Activated gamma-delta T cell (primary cell): ENCODE results near the gene TRIM47.

Experiments
- DNase-seq: peaks from one replicate; lab custom pipeline; 2025; lab: John Stamatoyannopoulos, UW
- total RNA-seq, 2 donors: gene quantifications; one replicate each; lab custom pipeline; 2026; lab: John Stamatoyannopoulos, UW

The TRIM47 gene, protein sequence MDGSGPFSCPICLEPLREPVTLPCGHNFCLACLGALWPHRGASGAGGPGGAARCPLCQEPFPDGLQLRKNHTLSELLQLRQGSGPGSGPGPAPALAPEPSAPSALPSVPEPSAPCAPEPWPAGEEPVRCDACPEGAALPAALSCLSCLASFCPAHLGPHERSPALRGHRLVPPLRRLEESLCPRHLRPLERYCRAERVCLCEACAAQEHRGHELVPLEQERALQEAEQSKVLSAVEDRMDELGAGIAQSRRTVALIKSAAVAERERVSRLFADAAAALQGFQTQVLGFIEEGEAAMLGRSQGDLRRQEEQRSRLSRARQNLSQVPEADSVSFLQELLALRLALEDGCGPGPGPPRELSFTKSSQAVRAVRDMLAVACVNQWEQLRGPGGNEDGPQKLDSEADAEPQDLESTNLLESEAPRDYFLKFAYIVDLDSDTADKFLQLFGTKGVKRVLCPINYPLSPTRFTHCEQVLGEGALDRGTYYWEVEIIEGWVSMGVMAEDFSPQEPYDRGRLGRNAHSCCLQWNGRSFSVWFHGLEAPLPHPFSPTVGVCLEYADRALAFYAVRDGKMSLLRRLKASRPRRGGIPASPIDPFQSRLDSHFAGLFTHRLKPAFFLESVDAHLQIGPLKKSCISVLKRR
- 9.3 to 15.6 reads per million in 2 donors for total RNA-seq

DNA sequence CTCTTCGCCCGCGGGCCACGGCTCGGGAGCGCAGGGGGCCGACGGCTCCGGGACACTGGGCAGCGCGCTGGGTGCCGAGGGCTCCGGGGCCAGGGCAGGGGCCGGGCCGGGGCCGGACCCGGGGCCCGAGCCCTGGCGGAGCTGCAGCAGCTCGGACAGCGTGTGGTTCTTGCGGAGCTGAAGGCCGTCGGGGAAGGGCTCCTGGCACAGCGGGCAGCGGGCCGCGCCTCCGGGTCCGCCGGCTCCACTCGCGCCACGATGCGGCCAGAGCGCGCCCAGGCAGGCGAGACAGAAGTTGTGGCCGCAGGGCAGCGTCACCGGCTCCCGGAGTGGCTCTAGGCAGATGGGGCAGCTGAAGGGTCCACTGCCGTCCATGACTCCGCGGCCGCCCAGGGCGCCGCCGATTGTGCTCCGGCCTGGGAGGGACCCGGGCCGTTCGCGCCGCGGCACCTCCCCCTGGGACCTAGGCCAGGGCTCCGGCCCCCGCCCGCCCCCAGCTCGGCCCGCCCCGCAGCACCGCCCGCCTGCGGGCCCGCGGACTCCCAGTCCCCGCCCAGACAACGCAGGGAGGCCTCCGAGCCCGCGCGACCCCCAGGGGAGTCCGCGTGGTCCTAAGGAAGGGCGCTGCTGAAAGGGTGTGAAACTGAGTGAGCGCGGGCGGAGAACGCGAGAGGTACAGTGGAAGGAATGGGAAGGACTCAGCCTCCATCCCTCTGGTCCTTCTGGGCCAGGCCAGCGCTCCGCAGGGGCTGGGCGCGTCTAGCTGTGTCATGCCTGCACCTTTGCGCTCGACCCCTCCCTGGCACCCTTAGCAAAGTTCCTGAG is at the start of gene TRIM47:
Gene TRIM47 (minus strand): TSS at position 408 of the 825 bp plus-strand sequence. CDS start 33 bp downstream, at position 375.
- DNase-seq: no peak

DNA sequence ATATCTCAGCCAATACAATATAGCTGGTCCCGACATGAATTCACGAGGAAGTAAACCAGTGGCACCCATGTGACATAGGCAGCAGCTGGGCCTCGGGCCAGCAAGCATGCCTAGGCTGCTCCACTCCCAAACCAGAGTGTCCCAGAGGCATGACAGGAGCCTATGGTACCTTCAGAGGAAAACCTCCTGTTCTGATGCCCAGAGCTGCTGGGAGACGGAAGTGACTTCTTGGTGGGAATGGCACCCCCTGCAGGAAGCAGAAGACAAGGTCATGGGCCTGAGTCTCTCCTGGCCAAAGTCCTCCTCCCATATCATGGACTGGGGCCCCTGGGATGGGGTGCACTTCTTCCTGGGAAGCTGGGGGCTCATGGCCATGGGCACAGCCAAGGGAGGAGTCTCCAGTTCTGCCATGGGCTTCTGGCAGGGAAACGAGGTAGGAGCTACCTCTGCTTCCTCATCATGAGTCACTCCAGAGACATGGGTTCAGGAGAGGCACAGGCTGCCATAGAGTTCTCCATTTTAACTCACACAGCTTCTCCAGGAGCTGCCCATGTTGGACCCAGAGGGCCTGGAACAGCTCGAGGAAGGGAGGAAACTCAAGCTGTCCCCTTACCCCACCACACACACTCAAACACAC is 49.0 kb upstream of the TRIM47 start:
- no peak for DNase-seq

DNA sequence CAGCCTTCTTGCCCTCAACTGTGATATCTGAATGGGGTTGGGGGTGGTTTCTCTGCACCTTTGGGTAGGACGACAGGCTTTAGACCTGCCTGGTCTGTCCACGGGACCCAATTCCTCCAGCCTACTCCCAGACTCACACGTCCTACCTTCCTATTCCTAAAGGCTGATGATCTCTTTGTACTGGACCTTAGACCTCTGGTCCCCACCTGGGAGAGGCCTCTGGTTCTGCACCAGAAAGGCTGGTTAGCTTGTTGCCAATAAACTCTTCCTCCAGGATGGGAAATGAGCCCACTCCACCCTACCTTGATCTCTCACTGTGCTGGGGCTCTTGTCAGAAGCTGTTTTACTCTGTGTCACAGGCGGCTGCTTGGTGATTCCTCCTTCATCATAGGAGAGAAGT is 48.1 kb upstream of the TRIM47 start:
- no peak for DNase-seq

DNA sequence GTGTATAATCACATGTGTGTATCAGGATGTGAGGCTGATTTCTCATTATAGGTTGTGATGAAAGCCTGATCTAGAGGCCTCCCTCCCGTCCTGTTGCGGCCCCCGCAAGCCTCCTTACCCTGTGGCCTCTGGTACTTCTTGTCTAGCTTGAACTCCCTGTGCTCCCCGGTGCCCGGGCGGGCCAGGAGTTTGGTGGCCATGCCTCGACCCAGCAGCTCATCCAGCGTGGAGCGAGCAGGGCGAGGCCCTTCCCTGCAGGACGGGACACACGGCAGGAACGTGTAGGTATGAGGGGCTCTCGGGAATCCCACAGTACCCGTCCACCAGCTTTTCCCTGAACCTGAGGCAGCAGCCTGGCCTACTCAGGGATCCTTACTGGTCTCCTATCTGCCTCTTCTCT is 47.5 kb upstream of the TRIM47 start:
- DNase-seq: no peak

DNA sequence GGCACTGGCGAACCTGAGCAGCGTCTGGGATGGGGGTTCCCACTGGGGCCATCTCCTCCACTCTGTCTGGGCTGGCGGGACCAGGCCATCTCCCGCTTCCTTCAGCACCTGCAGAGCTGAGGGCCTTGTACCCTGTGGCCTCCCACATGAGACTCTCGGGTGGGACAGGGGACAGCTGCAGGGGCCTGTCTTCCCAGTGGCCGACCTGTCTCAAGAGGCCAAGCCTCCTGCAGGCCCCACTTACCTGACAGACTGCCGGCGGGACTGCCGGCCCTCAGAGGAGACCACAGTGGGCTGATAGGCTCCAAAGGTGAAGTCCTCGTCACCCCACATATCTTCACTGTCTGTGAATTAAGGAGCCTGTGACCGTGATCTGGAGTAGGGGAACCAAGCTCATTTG is 46.7 kb upstream of the TRIM47 start:
- DNase-seq: no peak

DNA sequence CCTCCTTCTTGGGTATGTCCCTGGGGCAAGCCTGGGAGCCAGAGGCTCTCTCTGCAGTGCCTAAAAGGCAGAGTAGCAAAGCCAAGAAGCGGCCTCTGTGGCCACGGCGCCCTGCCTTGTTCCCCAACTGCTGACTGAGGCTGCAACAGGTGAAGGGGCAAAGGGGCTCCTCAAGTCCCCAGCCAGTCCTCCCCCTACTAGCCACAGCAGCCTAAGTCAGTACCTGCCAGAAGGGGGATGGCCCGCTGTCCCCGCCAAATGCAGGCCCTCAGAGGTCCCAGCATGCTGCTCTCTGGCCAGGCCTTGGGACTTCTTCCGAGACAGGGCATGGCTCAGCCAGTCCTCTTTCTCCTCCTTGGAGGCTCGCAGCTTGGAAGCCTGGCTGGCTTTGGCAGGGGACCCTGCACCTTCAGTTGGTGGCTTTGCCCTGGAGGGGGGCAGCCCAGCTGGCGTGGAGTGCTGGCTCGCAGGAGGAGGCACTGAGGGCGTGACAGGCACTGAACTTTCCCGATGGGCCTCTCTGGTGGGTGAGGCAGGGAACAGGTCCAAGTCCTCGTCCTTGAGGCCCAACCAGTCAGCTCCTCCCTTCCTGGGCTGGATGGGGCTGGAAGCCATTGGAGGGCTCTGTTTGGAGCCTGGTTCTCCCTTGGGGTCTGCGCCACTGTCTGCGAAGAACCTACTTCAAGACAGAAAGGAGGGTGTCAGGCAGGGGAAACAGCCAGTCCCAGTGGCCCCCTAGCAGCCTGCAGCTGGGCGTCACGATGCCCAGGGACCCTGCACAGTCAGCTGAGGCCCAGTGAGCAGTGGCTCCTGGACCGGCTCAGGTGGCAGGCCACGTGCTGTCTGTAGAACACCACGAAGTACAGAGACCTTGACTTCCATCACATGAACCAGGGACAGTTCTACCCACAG is 44.8 kb upstream of the TRIM47 start:
- DNase-seq: no peak

DNA sequence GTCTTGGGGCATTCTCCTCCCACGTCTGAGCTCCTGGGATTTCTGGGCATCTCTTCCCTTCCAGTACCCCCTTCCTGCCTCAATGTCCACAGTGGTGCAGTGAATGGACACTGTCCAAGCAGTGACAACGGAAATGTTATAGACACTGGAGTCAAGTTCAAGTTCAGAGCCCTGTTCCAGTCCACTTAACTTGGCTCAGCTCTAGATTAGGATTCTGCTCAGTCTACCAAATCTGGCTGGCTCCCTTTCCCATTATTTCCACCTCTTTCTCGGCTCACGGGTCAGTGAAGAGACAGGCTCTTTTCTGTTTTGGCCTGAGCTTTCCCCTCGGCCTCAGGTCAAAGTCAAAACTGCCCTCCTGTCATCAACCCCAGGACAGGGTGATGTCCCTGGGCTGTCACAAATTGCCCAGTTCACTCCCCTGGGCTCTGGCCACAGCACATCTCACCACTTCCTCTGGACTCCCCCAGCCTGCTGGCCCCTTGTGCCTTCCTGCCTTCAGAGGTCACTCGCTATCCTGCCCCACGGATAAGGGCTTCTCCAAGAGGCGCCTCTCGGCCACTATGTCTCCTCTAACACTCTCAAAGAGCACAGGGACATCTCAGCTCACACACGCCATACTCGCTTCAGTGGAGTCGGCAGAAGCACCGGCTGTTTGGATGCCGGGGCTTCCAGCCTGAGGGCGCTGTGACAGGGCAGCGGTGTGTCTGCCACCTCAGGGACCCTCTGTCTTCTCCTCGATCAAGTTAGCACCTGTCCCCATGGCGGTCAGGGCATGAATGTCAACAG is 44.0 kb upstream of the TRIM47 start:
- no peak for DNase-seq

DNA sequence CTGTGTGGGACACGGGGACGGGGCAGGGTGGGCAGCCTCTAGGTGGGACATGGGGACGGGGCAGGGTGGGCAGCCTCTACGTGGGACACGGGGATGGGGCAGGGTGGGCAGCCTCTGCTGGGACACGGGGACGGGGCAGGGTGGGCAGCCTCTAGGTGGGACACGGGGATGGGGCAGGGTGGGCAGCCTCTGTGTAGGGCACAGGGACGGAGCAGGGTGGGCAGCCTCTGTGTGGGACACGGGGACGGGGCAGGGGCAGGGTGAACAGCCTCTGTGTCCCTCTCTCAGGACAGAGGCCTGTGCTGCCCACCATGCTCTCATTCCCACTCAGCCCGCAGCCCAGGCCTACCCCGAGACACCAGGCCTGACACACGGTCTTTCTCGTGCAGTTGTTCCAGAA is 43.2 kb upstream of the TRIM47 start:
- DNase-seq: no peak

DNA sequence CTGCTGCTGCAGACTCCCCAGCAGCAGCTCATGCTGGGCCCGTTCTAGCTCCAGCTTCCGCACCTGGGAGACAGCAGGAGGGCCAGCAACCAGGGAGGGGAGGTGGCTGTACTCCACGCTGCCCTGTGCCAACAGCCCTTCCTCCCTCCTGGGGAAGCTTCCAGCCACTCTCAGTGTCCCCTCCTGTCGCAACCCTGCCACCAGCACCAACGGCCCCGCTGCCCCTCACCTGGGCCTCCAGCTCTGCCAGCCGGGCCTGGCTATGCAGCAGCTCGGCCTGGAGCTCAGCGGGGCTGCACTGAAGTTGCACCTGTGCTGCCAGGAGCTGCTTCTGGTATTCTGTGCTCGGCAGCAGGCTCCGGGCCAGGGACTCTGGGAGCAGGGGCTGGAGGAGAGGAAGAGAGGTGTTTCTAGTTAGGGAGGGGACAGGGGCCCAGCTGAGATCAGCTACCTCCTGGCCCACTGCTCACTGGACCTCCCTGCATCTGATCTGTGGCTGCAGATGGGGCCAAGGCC is 41.7 kb upstream of the TRIM47 start:
- no peak for DNase-seq

DNA sequence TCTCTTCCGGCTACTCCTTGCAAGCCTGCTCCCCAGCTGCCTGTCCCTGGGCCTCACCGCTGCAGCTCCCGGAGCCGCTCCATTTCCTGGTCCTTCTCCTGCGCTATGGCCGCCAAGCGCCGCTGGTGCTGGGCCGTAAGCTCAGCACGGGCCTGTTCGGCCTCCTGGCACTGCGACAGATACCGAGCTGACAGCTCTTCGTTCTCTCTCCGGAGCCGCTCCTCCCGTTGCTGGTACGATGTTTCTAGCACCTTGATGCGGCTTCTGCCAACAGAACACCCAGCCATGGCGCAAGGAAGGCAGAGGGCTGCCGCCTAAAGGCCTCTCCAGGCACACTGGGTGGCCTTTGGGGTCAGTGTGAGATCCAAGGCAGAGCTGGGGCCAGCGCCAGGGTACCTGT is 41.2 kb upstream of the TRIM47 start:
- DNase-seq: no peak

DNA sequence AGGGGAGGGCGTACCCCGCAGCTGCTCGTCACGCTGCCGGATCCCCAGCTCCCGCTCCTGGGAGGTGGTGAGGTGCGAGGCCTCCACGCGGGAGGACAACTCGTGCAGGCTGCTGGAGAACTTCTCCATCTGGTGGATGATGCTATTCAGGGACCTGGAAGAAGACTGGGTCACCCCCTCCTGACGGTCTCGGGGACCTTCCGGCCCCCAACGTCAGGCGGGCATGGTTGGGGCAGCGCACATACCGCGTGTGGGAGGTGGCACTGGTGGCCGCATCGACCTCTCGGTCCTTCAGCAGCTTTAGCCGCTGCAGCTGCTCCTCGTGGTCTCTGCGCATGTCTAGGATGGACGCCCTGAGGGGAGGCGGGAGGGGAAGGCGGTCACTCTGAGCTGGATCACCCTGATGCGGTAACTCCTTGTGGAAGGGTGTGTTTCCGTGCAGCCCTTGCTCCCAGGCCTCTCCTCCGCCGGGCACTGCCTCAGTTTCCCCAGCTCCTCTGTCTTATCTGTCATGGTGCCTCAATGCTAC is 39.6 kb upstream of the TRIM47 start:
- DNase-seq: no peak

DNA sequence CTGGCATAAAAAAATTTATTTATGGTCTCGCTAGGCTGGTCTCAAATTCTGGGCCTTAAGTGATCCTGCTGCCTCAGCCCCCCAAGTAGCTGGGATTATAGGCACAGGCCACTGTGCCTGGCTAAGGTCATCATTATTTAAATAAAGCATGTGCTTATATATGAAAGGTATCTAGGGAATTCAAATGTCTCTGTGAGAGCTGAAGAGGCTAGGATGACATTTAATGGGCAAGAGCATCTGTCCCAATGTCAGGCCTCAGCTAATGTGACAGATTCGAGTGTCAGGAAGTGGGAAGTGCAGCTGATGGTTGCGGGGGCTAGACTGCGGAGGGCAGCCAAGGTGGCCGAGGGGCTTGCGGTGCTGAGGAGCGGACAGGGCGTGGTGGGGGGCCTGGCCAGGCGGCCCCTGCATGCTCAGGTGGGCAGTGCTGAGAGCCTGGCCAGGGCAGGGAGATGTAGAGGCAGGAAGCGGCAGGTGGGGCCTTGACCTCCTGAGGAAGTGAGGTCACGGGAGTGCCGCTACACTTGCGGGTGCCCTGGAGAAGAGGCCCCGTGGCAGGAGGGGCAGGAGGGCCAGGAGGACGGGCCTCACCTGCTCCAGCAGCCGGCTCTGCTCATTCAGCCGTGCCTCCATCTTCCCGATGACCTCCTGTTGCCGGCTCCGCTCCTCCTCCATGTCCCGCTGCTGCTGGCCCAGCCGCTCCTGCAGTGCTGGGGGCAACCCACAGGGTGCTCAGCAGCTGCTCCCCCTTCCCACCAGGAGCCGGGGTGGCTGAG is 38.9 kb upstream of the TRIM47 start:
- DNase-seq: no peak

DNA sequence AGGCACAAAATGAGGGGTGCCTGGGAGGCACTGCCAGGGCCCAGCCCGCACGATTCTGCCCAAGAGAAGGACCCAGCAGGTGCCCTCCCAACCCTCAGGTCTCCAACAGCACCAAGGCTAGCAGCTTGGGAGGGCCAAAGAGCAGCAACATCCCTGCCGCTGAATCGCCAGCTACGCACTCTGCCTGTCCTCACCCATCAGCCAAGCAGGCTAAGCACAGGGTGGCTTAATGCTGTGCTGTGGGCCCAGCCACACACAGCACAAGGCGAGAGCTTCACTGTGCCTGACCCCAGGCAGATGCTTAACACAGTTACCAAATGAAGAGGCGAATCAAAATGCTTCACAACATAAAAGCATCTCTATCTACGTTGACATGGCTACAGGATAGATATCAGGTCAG is 36.9 kb upstream of the TRIM47 start:
- DNase-seq: no peak

DNA sequence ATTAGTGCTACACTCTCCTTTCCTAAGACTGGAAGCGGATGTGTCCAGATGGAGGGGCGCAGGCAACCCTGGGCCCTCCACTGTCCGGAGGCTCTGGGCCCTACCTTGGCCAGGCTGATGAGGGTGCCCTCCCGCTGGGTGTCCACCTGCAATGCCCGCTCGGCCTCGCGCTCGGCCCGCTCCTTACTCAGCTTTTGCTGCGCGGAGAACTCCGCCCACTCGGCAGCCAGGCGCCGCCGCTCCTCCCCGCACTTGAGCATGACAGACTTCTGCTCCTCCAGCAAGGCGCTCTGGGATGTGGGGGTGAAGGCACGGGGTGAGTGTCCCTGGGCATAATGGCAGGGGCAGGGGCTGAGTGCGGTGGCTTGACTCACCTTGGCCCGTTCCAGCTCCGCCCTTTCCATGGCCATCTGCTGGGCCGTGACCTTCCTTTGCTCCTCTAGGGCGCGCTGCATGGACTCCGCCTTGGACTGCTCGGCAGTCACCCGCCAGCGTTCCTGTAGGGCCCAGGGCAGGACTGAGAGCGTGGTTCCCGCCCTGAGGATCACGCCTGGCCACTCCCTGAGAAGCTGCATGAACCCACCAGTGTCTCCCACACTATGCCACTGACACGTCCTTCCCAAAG is 36.4 kb upstream of the TRIM47 start:
- DNase-seq: no peak

DNA sequence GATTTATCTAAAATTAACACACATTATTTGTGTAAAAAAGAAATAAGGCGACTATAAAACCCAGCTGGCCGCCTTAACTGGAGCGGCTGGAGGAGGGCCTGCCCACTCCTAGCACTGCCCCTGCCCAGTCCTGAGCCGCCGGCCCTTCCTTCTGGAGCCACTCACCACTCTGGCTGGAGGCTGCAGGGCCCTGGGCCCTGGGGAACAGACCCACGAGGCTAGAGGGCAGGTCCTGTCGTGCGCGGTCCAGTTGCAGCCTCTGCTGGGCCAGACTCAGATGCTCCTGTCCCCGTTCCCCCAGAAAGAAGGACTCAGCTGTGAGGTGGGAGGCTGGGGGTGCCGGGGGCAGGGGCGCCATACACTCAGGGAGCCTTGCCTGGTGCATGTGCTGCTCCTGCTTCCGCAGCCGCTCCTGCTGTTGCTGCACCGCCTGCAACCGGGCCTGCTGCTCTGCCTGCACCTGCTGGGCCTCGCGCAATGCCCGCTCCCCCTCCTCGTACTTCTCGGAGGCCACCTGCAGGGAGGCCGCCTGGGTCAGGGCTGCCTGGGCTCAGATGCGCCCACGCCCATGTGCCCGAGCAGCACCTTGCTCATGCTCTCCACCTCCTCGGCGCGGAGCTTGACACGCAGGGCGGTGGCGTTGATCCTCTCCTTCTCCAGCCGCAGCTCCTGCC is 35.3 kb upstream of the TRIM47 start:
- no peak for DNase-seq

DNA sequence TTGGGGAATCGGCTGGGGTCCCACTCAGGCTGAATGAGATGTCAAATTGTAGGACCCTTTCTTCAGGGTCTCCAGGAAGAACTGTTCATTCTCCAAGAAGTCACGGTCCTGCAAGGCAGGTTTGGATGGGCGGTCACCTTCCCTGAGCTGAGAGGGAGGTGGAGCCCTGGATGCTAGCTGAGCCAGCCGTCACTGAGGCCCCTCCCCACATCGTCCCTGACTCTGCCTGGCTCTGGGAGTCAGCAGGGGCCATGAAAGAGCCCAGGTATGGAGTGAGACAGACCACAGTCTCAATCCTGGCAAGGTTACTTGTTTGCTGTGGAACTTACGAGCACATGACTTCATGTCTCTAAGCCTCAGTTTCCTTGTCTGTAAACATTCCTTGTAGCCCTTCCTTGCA is 32.3 kb upstream of the TRIM47 start:
- DNase-seq: no peak

DNA sequence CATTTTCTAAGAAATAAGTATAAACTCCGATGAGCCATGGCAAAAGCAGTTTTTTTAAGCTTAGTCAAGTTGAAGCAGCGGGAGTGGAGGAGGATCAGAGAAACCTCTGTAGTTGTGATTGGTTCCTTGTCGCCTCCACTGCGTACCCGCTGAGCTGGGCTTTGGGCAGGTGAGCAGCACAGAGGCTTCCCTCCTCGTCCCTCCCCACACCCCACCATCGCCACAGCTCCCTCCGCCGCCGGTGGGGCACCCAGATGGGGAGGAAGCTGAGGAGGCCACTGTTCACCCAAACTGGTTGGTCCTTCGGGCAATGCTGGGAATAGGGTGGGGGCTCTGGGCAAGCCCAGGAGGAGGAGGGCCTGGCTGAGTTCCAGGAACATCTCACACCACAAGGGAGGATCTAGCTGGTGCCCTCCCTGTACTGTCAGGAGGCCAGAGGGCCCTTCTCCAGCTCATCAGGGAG is 31.5 kb upstream of the TRIM47 start:
- DNase-seq: no peak
